Progenitor cell of endocrine pancreas (in vitro differentiated cells): ENCODE results near the gene PLCB2. TPM values are rescaled to one million over a fixed set of nuclear protein-coding genes. Genes with fewer than 3 reads are reported as not detected.

ENCODE experiments used
- DNase-seq: peaks from one replicate; pipeline ENCODE4 v3.0.0; 2021; ENCODE audit warnings: low spot score; ENCODE audit not compliant: unreplicated experiment
- H3K27ac Mint-ChIP-seq: 2 replicates; pipeline ENCODE4 v1.8.0; 2021; ENCODE audit warnings: mild to moderate bottlenecking, moderate library complexity, mixed read lengths
- H3K27me3 Mint-ChIP-seq: 2 replicates; pipeline ENCODE4 v1.8.0; 2021; ENCODE audit warnings: mixed read lengths
- H3K36me3 Mint-ChIP-seq: 2 replicates; pipeline ENCODE4 v1.8.0; 2022; ENCODE audit warnings: mixed read lengths; ENCODE audit not compliant: insufficient read depth
- H3K4me1 Mint-ChIP-seq: 2 replicates; pipeline ENCODE4 v1.8.0; 2021; ENCODE audit warnings: low read depth, mixed read lengths
- H3K4me3 Mint-ChIP-seq: 2 replicates; pipeline ENCODE4 v1.8.0; 2021; ENCODE audit warnings: low read depth, mild to moderate bottlenecking, moderate library complexity, mixed read lengths
- H3K9me3 Mint-ChIP-seq: 2 replicates; pipeline ENCODE4 v1.8.0; 2021; ENCODE audit warnings: low read depth, mixed read lengths
- total RNA-seq: library from RNA; stranded (reverse); gene quantifications from 2 replicates; pipeline ENCODE4 v1.2.1, GENCODE V29; 2021
- TF ChIP-seq, protein P1 (sequence below): fragments of 200-600 bp; sonication (generic); IDR thresholded peaks from one replicate; pipeline ENCODE4 v1.5.0; 2021; ENCODE audit warnings: antibody characterized with exemption, mild to moderate bottlenecking; ENCODE audit not compliant: unreplicated experiment

The PLCB2 gene
- total RNA-seq, 1 donor from 2014 or later = 2.5 TPM

GRCh38 chr15:40265355-40265754 lies 42.4 kb downstream of the PLCB2 start:
- Mint-ChIP-seq H3K9me3 (no peaks in the 10 kb centered on the region), H3K27me3 (no peaks in the 10 kb centered on the region), H3K27ac (no peak overlapping the region), H3K4me1 (no peaks in the 10 kb centered on the region), H3K4me3 (no peak overlapping the region), H3K36me3 (peaks cover 5% of the 10 kb centered on the region)
- no peak for DNase-seq
- TF ChIP-seq, protein P1, sequence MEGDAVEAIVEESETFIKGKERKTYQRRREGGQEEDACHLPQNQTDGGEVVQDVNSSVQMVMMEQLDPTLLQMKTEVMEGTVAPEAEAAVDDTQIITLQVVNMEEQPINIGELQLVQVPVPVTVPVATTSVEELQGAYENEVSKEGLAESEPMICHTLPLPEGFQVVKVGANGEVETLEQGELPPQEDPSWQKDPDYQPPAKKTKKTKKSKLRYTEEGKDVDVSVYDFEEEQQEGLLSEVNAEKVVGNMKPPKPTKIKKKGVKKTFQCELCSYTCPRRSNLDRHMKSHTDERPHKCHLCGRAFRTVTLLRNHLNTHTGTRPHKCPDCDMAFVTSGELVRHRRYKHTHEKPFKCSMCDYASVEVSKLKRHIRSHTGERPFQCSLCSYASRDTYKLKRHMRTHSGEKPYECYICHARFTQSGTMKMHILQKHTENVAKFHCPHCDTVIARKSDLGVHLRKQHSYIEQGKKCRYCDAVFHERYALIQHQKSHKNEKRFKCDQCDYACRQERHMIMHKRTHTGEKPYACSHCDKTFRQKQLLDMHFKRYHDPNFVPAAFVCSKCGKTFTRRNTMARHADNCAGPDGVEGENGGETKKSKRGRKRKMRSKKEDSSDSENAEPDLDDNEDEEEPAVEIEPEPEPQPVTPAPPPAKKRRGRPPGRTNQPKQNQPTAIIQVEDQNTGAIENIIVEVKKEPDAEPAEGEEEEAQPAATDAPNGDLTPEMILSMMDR = no peak

DNA sequence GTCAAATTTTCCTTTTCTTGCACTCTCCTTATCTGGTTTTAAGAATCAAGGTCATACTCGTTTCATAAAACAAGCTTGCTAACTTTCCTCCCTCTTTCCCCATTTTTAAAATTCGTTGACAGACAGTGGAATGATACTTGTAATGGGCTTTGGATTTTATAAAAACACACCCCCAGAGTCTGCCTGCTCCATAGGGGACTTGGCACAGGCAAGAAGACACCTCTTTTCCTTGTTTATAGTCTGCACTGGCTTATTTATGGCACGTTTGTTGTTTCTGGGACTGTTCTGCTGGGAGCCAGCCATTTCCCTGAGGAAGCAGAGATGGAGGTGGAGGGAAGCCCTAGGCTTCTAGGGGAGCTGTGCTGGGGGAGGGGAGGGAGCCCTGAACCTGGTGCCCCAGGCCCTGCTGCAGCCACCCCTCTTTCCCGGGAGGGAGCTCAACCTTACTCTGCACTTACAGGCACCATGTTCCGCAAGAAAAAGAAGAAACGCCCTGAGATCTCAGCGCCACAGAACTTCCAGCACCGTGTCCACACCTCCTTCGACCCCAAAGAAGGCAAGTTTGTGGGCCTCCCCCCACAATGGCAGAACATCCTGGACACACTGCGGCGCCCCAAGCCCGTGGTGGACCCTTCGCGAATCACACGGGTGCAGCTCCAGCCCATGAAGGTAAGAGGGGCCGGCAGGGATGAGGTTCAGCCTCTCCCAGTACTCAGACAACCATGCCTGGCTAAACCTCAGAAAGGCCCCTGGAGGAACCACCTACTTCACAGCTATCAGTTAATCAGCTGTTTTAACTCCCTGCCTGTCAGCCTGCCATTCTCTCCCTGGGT lies 43.2 kb downstream of the PLCB2 start:
- no peak overlapping the region for H3K27ac Mint-ChIP-seq
- H3K9me3 Mint-ChIP-seq = no peaks in the 10 kb centered on the region
- TF ChIP-seq, protein P1 = no peak
- peaks cover 5% of the 10 kb centered on the region for H3K36me3 Mint-ChIP-seq
- no peaks in the 10 kb centered on the region for H3K4me1 Mint-ChIP-seq
- DNase-seq = no peak
- H3K4me3 Mint-ChIP-seq = no peak overlapping the region
- no peaks in the 10 kb centered on the region for H3K27me3 Mint-ChIP-seq

DNA sequence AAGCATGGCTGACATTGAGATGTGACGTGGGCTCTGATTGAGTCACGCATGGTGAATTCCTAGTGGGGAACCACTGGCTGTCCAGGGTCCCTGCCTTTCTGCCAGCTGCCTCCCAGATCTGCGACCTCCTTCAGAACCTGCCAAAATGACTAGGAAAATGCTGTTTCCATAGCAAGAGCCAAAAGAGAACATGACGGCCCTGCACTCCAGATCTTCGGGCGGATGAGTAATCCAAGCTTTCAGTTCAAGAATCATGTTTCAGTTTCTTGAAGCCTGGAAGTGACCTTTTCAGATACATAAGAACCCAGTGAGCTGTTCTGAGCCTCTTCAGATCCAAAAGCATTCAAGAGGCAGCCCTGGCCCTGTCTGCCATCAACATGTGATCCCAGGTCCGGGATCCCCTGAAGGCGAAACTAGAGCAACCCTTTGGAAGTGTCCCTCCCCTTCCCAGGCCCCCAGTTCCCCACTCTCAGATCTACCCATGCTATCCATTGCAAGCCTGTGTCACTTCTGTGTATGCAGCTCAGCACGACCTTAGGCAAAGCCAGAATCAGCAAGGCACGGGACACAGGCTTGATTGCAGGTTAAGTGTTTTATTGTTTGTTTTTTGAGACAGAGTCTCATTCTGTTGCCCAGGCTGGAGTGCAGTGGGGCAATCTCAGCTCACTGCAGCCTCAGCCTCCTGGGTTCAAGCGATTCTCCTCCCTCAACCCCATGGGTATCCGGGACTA lies 44.5 kb downstream of the PLCB2 start:
- Mint-ChIP-seq H3K4me1 (no peaks in the 10 kb centered on the region), H3K27me3 (no peaks in the 10 kb centered on the region), H3K27ac (no peak overlapping the region), H3K4me3 (no peak overlapping the region), H3K36me3 (peaks cover 2% of the 10 kb centered on the region), H3K9me3 (no peaks in the 10 kb centered on the region)
- TF ChIP-seq, protein P1 = no peak
- DNase-seq = no peak

DNA sequence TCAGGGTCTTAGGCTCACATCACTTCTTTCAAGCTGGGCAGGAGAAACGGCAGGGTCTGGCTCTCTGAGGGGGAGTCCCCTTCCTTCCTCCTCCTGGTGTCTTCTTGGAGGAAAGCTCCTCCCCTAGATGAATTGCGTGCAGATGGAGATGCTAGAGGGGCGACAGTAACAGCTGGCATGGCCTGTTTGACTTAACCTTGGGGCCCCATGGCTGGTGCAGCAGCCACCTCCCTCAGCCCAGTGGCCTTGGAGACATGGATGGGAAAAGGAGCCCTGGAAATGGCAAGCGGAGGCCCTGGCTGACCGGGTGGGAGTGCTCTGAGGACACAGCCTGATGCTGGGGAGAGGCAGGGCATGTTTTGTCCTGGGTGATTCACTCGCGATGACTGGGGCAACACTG lies 48.7 kb downstream of the PLCB2 start:
- H3K27ac Mint-ChIP-seq = no peak overlapping the region
- TF ChIP-seq, protein P1 = no peak
- peaks cover 5% of the 10 kb centered on the region for H3K27me3 Mint-ChIP-seq
- H3K36me3 Mint-ChIP-seq = peaks cover 2% of the 10 kb centered on the region
- H3K4me1 Mint-ChIP-seq = no peaks in the 10 kb centered on the region
- H3K4me3 Mint-ChIP-seq = no peak overlapping the region
- no peaks in the 10 kb centered on the region for H3K9me3 Mint-ChIP-seq
- no peak for DNase-seq

DNA sequence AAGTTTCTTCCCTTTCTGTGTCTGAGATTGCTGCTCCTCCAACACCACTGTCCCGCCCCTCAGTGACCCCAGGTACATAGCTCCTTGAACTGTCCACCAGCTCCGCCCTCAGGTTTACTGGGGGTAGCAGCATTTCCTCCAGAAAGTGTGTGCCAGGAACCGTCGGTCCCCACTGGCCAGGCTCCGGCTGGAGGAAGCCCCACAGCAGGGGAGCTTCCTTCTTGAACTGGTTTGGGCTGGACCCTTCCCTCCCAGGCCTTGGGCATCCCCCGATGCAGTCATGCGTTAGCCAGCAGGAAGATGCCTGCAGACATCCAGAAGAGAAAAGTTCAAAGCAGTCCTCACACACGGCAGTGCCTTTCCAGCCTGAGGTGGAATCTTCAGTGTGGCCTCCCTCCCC lies 49.2 kb downstream of the PLCB2 start:
- Mint-ChIP-seq H3K4me3 (no peak overlapping the region), H3K4me1 (no peaks in the 10 kb centered on the region), H3K36me3 (peaks cover 2% of the 10 kb centered on the region), H3K27me3 (peaks cover 10% of the 10 kb centered on the region), H3K9me3 (no peaks in the 10 kb centered on the region), H3K27ac (no peak overlapping the region)
- DNase-seq = no peak
- TF ChIP-seq, protein P1 = no peak
